Skeletal muscle tissue (tissue), 4 donors: ENCODE results near the gene WASF3. TPM values are rescaled to one million over a fixed set of nuclear protein-coding genes. Genes with fewer than 3 reads are reported as not detected.

Experiments used
- H3K27ac ChIP-seq: one replicate; pipeline ENCODE4 v1.7.0; 2013; ENCODE audit warnings: mild to moderate bottlenecking, low read depth, low read length, inconsistent platforms
- H3K27me3 ChIP-seq, 3 donors: one replicate each; pipeline ENCODE4 v1.7.0; 2013; ENCODE audit warnings: low read length in 3 of 3; ENCODE audit not compliant: control insufficient read depth in 3 of 3, insufficient read depth in 3 of 3
- H3K36me3 ChIP-seq, 3 donors: one replicate each; pipeline ENCODE4 v1.7.0; 2013; ENCODE audit warnings: low read length in 3 of 3; ENCODE audit not compliant: control insufficient read depth in 3 of 3, insufficient read depth in 3 of 3
- H3K4me1 ChIP-seq, 3 donors: one replicate each; pipeline ENCODE4 v1.7.0; 2013; ENCODE audit warnings: low read length in 3 of 3, mild to moderate bottlenecking in 3 of 3; ENCODE audit not compliant: control insufficient read depth in 3 of 3, insufficient read depth in 3 of 3
- H3K4me3 ChIP-seq, 3 donors: one replicate each; pipeline ENCODE4 v1.7.0; 2013; ENCODE audit warnings: low read length in 3 of 3
- H3K9ac ChIP-seq, 3 donors: one replicate each; pipeline ENCODE4 v1.7.0; 2013; ENCODE audit warnings: low read length in 3 of 3, mild to moderate bottlenecking in 3 of 3, moderate library complexity in 2 of 3, low read depth in 1 of 3
- H3K9me3 ChIP-seq, 3 donors: one replicate each; pipeline ENCODE4 v1.7.0; 2013; ENCODE audit warnings: low read length in 3 of 3; ENCODE audit not compliant: control insufficient read depth in 3 of 3
- total RNA-seq: library from RNA; depleted of rRNA; stranded (reverse); fragments of >200 nt; gene quantifications from one replicate; pipeline ENCODE4 v1.2.3, GENCODE V29; 2014
- donor health status: Osteomylitis.

Gene WASF3
- total RNA-seq, 1 donor from 2014 or later = 4.7 TPM

DNA sequence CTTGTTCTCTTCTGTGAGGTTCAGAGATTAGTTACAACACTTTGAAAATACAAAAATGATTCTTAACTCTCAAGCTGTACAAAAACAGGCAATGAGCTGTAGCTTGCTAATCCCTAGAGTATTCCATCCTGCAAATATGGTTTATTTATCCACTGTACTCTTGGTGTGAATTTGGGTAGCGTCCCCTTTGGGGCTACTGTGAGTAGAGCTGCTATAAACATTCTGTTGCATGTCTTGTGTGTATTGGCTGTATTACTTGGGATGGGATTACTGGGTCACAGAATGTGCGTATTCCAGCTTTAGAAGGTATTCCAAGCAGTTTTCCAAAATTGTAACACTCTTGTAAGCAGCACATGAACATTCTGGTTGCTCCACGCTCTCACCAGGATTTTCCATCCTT is 169.6 kb downstream of the WASF3 start:
- Histone ChIP-seq H3K27me3 (no peaks in the 10 kb centered on the region), H3K9me3 (no peaks in the 10 kb centered on the region), H3K9ac (no peak overlapping the region), H3K4me1 (peaks cover 0 to 2% (median 0%) of the 10 kb centered on the region in 3 donors), H3K27ac (no peak overlapping the region), H3K36me3 (no peaks in the 10 kb centered on the region), H3K4me3 (no peak overlapping the region)

DNA sequence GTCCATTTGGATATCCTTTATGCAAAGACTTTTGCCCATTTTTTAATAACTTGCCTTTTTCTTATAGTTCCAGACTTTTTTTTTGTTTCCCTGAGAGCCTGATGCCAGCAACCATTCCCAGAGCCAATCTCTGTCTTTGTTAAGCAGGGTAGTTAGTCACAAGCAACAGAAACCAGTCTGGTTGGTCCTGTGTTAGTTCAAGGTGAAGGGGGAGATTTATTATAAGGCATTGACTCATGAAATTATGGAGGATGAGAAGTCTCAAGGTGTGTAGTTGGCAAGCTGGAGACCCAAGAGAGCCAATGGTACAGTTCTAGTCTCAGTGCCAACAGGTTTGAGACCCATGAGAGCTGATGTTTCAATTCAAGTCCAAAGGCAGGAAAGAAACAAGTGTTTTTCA is 170.2 kb downstream of the WASF3 start:
- H3K27ac ChIP-seq = no peak overlapping the region
- H3K9ac ChIP-seq = no peak overlapping the region
- H3K4me1 ChIP-seq = peaks cover 0 to 2% (median 0%) of the 10 kb centered on the region in 3 donors
- no peaks in the 10 kb centered on the region for H3K27me3 ChIP-seq
- H3K4me3 ChIP-seq = no peak overlapping the region
- no peaks in the 10 kb centered on the region for H3K9me3 ChIP-seq
- no peaks in the 10 kb centered on the region for H3K36me3 ChIP-seq

DNA sequence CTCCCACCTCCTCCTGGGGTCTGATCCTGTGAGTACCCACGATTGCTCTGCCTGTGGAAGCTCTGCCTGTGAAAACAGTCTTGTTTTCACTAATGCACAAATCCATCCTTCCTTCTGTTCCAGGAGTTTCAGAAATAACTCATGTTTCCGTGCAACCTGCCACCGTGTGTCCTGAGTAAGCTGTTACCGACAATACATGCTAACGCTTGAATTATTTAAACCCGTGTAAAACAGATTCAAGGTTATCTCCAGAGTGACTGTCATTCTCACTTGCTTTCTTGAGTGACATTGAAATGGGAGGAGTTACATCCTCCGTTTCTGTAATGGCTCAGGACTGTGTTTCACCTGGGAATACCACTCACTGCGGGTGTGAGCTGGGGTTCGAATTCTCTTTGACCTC is 178.2 kb downstream of the WASF3 start:
- H3K36me3 ChIP-seq = no peaks in the 10 kb centered on the region
- H3K4me1 ChIP-seq = no peaks in the 10 kb centered on the region
- no peaks in the 10 kb centered on the region for H3K9me3 ChIP-seq
- no peak overlapping the region for H3K27ac ChIP-seq
- no peak overlapping the region for H3K9ac ChIP-seq
- no peak overlapping the region for H3K4me3 ChIP-seq
- no peaks in the 10 kb centered on the region for H3K27me3 ChIP-seq

Other genes starting within 250 kb of the WASF3 start
- not detected for gene GPR12, start 203.1 kb downstream of the WASF3 start, total RNA-seq